Stimulated activated CD4-positive, alpha-beta T cell treated with anti-CD3 and anti-CD28 coated beads, Interleukin-1b, Interleukin-23, amount 100 ng/mL, for 48 hours (primary cell): ENCODE data around the gene NUAK1.
"Not testable (repeated sequence)": the region's sequence is repeated elsewhere in the genome, so short reads cannot be mapped to it uniquely, and the experiment has no call there.

Experiments
- DNase-seq: peaks from one replicate; pipeline ENCODE4 v3.0.0-alpha.2; 2020

The NUAK1 gene

DNA sequence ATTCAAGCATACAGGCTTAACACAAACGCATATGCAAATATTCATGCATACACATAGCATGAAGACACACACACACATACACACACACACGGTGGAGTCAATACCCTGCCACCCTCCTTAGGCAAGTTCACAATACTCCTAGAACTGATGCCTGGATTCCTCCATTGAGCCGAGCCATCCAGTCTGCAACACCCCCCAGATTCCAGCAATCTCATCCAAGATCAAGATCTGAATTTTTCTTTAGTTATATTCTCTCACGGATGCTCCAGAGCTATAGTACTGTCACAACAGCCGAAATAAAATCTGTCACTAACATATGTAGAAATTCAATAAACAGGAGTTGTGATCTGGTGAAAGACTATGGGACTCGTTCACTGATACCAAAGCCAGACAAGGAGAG lies 110.8 kb downstream of the NUAK1 start:
- DNase-seq = no peak

DNA sequence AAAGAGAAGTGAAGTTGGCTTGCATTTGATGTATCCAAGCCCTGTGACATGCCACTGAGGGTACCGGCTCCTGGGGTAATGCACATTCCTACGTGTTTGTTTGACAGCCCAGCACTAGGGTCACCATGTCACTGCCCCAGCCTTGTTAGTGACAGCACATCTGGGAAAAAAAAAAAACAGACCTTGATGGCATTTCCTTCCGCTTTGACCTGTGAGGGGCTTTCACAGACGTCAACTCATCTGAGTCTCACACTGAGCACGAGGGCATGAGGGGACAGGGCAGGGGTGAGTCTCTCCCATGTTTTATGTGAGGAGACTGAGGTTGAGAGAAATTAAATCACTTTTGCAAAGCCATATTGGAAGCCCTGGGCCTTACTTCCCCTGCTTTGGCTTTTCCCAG lies 111.5 kb downstream of the NUAK1 start:
- no peak for DNase-seq

DNA sequence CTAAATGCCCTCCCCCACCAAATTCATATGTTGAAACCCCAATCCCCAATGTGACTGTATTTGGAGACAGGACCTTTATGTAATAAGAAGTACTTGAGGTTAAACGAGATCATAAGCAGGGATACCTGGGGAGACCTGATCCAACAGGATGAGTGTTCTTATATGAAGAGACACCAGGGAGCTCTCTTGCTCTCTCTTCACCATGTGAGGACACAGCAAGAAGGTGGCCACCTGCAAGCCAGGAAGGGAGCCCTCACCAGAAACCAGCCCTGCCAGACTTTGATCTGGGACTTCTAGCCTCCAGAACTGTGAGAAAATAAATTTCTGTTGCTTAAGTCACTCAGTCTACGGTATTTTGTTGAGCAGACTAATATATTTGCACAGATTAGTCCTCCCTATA lies 113.6 kb downstream of the NUAK1 start:
- no peak for DNase-seq

DNA sequence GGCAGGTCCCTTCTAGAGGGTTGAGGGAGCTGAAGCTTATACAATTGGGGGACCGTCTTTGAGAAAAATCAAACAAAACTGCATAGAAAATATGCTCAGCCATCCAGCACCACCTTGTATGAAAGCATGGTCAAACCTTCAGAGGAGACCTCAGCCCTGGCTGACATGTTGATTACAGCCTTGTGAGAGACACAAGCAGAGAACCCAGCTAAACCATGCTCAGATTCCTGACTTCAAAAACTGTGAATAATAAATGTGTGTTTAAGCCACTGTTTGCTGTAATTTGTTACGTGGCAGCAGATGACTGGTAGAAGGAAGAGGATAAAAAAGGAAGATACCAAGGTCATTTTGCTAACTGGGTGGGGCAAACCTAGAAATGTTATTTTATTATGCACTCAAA lies 115.7 kb downstream of the NUAK1 start:
- DNase-seq = no peak

DNA sequence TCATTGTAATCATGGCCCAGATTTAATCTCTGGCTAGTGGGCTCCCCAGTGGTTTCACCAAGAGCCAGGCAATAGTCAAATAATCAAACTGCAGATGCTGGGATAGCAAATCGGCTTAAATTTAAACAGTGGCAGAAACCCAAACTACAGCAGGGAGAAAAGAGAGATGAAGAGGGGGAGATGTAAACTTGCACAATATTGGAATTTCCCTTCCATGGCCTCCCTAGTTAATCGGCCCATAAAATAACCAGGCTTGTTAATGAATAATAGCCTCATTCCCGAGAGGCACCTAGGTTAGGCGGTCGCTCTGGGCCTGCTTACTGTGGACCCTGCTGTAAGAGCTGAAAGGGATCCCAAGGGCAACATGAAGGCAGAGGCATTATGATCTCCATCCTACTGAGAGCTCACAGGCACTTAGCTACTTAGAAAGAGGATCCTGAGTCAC lies 116.2 kb downstream of the NUAK1 start:
- DNase-seq = no peak

DNA sequence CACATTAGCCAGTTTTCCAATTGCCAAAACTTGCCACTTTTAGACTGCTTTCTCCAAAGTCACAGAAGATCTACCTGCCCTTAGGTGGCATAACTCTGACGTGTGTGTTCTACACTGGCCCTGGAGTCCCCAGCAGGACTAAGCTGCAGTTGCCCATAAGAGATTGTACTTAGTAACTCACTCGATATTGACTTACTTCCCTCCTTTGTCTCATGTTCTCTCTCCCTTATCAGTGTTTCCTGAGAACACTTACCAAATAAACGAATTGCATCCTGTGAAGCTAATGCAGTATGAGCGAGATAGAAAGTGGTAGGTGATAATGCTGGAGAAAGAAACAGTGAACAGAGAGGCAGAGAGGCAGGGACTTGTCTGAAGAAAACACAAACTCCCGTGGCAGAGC lies 117.2 kb downstream of the NUAK1 start:
- no peak for DNase-seq

DNA sequence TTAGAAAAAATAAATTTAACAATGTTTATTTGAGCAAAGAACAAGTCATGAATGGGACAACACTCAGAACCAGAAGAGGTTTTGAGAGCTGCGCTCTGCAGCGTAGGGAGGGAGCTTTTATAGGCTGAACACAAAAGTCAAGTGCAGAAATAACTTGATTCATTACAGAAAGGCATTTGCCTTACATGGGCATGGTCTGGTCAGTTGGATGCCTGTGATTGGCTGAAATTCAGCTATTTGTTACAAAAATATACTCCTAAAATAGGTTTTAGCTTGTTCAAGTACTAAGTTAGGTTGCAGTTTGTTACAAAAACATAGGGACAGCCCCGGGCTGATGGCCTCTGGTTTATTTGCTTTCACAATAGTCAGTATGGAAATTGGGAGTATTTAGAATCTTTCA lies 118.0 kb downstream of the NUAK1 start:
- no peak for DNase-seq

DNA sequence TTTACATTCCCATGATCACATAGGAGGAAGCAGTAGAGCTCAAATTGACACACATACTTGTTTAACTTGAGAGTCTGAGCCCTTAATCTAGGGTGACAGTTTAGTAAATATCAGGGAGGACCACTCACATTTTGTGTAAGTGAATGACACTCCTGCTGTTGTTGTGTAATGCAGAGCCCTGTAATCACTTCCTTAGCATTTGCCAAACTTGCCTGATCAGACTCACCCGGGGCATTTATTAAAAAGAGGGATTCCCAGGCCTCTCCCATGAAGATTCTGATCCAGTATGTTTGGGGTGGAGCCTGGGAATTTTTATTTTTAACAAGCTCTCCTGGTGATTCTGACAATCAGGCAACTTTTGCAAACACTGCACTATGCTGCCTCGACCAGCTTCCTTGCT lies 119.6 kb downstream of the NUAK1 start:
- DNase-seq = no peak

DNA sequence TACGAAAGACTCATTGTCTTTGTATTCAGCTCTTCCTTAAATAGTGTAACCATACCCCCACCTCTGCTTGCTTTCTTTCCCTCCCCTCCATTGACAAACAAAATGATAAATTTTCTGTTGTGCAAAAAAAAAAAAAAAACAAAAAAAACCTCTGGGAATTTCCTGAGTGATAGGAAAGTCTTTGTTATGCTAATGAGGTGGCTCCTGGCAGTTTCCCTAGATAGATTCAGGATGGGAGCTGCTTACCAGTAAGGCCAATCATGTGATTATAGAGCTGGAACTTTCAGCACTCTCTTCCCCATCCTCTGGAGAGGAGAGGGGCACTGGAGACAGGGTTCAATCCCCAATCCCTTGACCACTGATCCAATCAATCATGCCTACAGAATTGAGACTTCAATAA lies 120.5 kb downstream of the NUAK1 start:
- no peak for DNase-seq

DNA sequence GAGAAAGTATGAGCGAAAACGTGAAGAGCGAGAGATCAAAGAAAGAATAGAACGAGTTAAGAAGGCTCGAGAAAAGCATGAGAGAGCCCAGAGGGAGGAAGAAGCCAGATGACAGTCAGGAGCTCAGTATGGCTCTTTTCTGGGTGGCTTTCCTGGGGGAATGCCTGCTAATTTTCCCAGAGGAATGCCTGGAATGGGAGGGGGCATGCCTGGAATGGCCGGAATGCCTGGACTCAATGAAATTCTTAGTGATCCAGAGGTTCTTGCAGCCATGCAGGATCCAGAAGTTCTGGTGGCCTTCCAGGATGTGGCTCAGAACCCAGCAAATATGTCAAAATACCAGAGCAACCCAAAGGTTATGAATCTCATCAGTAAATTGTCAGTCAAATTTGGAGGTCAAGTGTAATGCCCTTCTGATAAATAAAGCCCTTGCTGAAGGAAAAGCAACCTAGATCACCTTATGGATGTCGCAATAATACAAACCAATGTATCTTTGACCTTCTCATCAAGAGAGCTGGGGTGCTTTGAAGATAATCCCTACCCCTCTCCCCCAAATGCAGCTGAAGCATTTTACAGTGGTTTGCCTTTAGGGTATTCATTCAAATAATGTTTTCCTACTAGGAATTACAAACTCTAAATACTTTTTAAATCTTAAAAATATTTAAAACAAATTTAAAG lies 122.0 kb downstream of the NUAK1 start:
- not testable (repeated sequence) for DNase-seq

DNA sequence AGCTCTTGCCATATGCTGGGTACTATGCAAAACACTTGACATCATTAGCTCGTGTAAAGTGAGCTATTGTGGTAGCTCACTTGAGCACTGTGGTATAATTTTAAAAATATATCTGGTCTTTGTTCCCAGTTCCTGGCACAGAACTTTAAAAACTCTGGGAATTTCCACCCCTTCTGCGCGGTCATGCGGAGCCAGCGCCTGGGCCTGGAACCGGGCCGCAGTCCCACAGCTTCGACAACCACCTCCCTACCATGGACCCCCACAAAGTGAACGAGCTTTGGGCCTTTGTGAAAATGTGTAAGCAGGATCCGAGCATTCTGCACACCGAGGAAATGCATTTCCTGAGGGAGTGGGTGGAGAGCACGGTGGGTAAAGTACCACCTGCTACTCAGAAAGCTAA lies 123.1 kb downstream of the NUAK1 start:
- DNase-seq = no peak

DNA sequence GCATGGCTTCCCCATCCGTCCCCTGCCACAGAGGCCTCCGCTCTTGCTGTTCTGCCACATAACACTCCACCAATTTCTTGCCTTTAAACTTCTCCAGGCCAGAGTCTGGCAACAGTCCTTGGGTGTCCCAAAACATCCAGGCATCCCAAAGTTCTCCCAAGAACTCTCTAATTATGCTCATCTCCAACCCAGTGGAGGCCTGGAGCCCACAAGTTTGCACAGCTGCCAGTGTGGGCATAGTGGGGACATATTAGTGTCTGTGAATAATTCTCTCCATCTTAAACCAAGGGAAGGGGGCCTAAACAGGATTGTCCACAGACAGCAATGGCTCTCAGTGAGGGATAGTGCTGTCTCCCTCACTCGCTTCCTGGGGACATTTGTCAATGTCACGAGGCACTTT lies 124.8 kb downstream of the NUAK1 start:
- no peak for DNase-seq
